Measurements from ENCODE around the gene SEC14L1. TPM values are rescaled to one million over a fixed set of nuclear protein-coding genes. Genes with fewer than 3 reads are reported as not detected.

SEC14L1 gene
- total RNA-seq, 6 donors from 2014 or later, result 100 to 291 (median 145) TPM

DNA sequence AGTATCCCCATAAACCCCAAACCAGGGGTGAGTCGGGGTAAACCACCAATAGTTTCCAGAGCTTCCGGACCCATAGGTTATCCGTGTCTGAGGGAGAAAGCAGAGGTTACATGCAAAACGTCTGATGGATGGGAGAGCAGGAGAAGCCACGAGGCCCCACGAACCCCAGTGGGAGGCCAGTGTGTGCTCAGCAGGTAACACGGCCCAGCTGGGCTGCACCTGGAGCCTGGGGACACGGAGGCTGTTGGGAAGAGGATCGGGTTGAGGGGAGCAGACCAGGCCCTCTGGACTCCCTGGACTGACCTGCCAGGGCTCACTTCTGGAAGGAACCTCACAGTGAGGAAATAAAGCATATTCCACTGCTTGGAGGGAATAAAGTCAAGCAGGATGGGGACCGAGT is 78.1 kb downstream of the SEC14L1 start:
- Histone ChIP-seq H3K4me1 (peaks cover 10 to 27% (median 22%) of the 10 kb centered on the region in 4 donors), H3K36me3 (peaks cover 8 to 54% (median 28%) of the 10 kb centered on the region in 4 donors), H3K27me3 (no peaks in the 10 kb centered on the region), H3K4me3 (no peak overlapping the region), H3K9me3 (no peaks in the 10 kb centered on the region), H3K27ac (no peak overlapping the region)
- ATAC-seq (ENCODE audit: low FRiP score in 2 of 2) (no peak), DNase-seq (no peak)
- TF ChIP-seq CTCF (IDR thresholded peaks at IDR 0.05), result no peak
- TF ChIP-seq POLR2A (IDR thresholded peaks at IDR 0.05), result no peak
- no peak for TF ChIP-seq EP300 (IDR thresholded peaks at IDR 0.05)
- TF ChIP-seq POLR2AphosphoS5 (IDR thresholded peaks at IDR 0.05), result peak in 1 of 2 donors; percentile 23
- 91 to 93% methylated on average over 10 of the region's 10 CpGs for WGBS, 2 donors

DNA sequence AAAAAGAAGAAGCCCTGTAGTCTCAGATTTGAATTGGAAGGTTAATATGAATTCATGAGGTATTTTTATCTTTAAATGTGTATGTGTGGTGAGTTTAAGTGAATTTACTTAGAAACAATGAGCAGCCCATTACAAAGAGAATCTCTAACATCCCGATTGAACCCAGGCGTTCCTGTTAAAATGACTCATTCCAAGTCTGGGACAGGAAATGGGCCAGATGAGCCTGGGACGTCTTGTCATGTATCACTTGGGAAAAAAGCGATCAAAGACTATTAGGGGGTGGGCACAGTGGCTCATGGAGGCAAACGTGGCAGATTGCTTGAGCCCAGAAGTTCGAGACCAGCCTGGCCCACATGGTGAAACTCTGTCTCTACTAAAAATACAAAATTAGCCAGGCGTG is 81.6 kb downstream of the SEC14L1 start:
- peaks cover 0 to 6% (median 0%) of the 10 kb centered on the region in 4 donors for H3K9me3 ChIP-seq
- ATAC-seq (ENCODE audit: low FRiP score in 2 of 2) (no peak), DNase-seq (no peak)
- peaks cover 0 to 16% (median 8%) of the 10 kb centered on the region in 4 donors for H3K4me1 ChIP-seq
- peak in 1 of 4 donors; percentile 16 for TF ChIP-seq EP300 (IDR thresholded peaks at IDR 0.05)
- TF ChIP-seq CTCF (IDR thresholded peaks at IDR 0.05), result no peak
- TF ChIP-seq POLR2AphosphoS5 (IDR thresholded peaks at IDR 0.05), result peak in 1 of 2 donors; percentile 17
- WGBS, 2 donors, result 72 to 84% methylated on average over 7 of the region's 7 CpGs
- H3K27ac ChIP-seq, result peak overlapping the region in 3 of 4 donors; percentile 69 to 88 (median 87)
- peaks cover 0 to 26% (median 7%) of the 10 kb centered on the region in 4 donors for H3K36me3 ChIP-seq
- no peak overlapping the region for H3K4me3 ChIP-seq
- H3K27me3 ChIP-seq, result no peaks in the 10 kb centered on the region

DNA sequence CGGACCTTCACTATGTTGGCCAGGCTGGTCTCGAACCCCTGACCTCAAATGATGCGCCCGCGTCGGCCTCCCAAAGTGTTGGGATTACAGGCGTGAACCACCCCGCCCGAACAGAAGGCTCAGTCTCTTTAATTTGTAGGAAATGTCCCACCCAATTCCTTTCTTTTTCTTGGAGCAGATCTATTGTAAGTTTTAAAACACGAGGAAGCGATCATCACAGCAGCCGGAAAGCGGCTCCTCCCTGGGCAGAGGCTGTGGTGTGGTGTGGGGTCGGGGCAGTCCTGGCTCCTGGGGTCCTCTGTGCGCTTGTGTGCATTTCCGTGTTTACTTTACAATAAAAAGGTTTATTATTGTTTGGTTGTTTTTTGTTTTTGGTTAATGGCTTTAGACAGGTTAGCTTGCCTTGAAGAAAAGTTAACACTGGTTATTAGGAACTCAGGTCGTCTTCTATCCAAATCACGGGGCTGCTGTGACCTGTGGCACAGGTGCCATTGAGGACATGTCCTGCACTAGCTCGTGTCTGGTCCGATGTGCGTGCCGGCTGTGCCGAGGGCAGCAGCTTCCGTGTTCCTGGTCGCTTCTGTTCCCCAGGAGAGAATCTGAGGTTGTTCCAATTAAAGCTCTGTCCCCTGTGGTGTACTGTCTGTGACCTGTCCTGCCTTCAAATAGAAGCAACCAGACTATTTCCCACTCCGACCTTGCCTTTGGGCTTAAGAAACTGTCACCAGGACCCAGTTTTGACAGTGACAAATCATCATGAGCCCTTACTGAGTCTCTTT is 83.1 kb downstream of the SEC14L1 start:
- Histone ChIP-seq H3K9me3 (peaks cover 0 to 6% (median 0%) of the 10 kb centered on the region in 4 donors), H3K36me3 (peaks cover 0 to 12% (median 0%) of the 10 kb centered on the region in 4 donors), H3K27me3 (no peaks in the 10 kb centered on the region), H3K4me1 (peaks cover 4 to 22% (median 11%) of the 10 kb centered on the region in 4 donors), H3K27ac (peak overlapping the region; percentile 59 to 88 (median 78)), H3K4me3 (no peak overlapping the region)
- no peak for ATAC-seq (ENCODE audit: low FRiP score in 2 of 2)
- TF ChIP-seq POLR2AphosphoS5 (IDR thresholded peaks at IDR 0.05), result peak in 1 of 2 donors; percentile 30
- TF ChIP-seq EP300 (IDR thresholded peaks at IDR 0.05), result peak in 2 of 4 donors; percentile 21 to 30
- TF ChIP-seq CTCF (IDR thresholded peaks at IDR 0.05), result no peak
- TF ChIP-seq POLR2A (IDR thresholded peaks at IDR 0.05), result no peak
- no peak for DNase-seq
- 73 to 83% methylated on average over 25 to 26 of the region's 26 CpGs for WGBS, 2 donors

DNA sequence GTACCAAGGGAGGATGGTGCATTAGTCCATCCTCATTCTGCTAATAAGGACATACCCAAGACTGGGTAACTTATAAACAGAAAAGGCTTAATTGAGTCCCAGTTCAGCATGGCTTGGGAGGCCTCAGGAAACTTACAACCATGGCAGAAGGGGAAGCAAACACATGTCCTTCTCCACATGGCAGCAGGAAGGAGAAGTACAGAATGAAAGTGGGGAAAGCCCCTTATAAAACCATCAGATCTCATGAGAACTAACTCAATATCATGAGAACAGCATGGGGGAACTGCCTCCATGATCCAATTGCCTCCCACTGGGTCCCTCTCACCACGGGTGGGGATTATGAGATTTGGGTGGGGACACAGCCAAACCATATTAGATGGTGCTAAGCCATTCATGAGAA is 84.5 kb downstream of the SEC14L1 start:
- no peak overlapping the region for H3K4me3 ChIP-seq
- H3K27ac ChIP-seq, result peak overlapping the region in 3 of 4 donors; percentile 7 to 88 (median 71)
- H3K27me3 ChIP-seq, result no peaks in the 10 kb centered on the region
- DNase-seq (no peak), ATAC-seq (ENCODE audit: low FRiP score in 2 of 2) (no peak)
- peaks cover 0 to 9% (median 0%) of the 10 kb centered on the region in 4 donors for H3K36me3 ChIP-seq
- 100% methylated on average over 1 of the region's 1 CpG for WGBS, 2 donors
- H3K4me1 ChIP-seq, result peaks cover 4 to 22% (median 11%) of the 10 kb centered on the region in 4 donors
- no peak for TF ChIP-seq EP300 (IDR thresholded peaks at IDR 0.05)
- TF ChIP-seq POLR2AphosphoS5 (IDR thresholded peaks at IDR 0.05), result no peak
- TF ChIP-seq POLR2A (IDR thresholded peaks at IDR 0.05), result no peak
- TF ChIP-seq CTCF (IDR thresholded peaks at IDR 0.05), result no peak
- peaks cover 0 to 6% (median 0%) of the 10 kb centered on the region in 4 donors for H3K9me3 ChIP-seq
